Keratinocyte (primary cell): ENCODE data around the gene LNPEP. TPM values are rescaled to one million over a fixed set of nuclear protein-coding genes. Genes with fewer than 3 reads are reported as not detected.
"Not testable (repeated sequence)": the region's sequence is repeated elsewhere in the genome, so short reads cannot be mapped to it uniquely, and the experiment has no call there.

Experiments
- DNase-seq: peaks from one replicate; pipeline ENCODE4 v3.0.0-alpha.2; 2011; ENCODE audit warnings: low read depth, missing footprints, low spot score
- FAIRE-seq: peaks from 2 replicates; lab custom pipeline; 2011; peaks lifted over from hg19 to GRCh38; lab: Jason Lieb, UNC
- H2AFZ ChIP-seq: 2 replicates; pipeline ENCODE4 v1.6.0; 2012; ENCODE audit warnings: low read length, control low read depth, inconsistent platforms; ENCODE audit not compliant: control insufficient read depth
- H3K27ac ChIP-seq: 2 replicates; pipeline ENCODE4 v1.5.1; 2011; ENCODE audit warnings: low read length; ENCODE audit not compliant: control insufficient read depth, insufficient read depth
- H3K27me3 ChIP-seq: 3 replicates; pipeline ENCODE4 v1.6.0; 2011; ENCODE audit warnings: low read length; ENCODE audit not compliant: control insufficient read depth, insufficient read depth; ENCODE audit errors: extremely low read depth
- H3K36me3 ChIP-seq, 2 experiments: 2 replicates in 1 of 2; 3 replicates in 1 of 2; pipeline ENCODE4 v1.5.1; 2011; ENCODE audit warnings: low read length in 2 of 2, mild to moderate bottlenecking in 1 of 2; ENCODE audit not compliant: control insufficient read depth in 2 of 2, insufficient read depth in 2 of 2; ENCODE audit errors: extremely low read depth in 1 of 2
- H3K4me1 ChIP-seq: 3 replicates; pipeline ENCODE4 v1.5.1; 2011; ENCODE audit warnings: low read length; ENCODE audit not compliant: control insufficient read depth, insufficient read depth; ENCODE audit errors: extremely low read depth
- H3K4me2 ChIP-seq: 3 replicates; pipeline ENCODE4 v1.6.0; 2011; ENCODE audit warnings: low read depth, low read length; ENCODE audit not compliant: control insufficient read depth, insufficient read depth; ENCODE audit errors: extremely low read depth
- H3K4me3 ChIP-seq, 3 experiments: fragments of 200-600 bp in 1 of 3; sonication (generic) in 1 of 3; 2 replicates in 2 of 3; 3 replicates in 1 of 3; pipeline ENCODE4 v1.5.1; 2011 to 2016; ENCODE audit warnings: low read length in 3 of 3, mild to moderate bottlenecking in 3 of 3, control low read depth in 2 of 3, inconsistent platforms in 1 of 3, low read depth in 1 of 3, mixed read lengths in 1 of 3, mixed run types in 1 of 3, moderate library complexity in 1 of 3; ENCODE audit not compliant: control insufficient read depth in 2 of 3, insufficient read depth in 2 of 3; ENCODE audit errors: extremely low read depth in 1 of 3
- H3K79me2 ChIP-seq: 2 replicates; pipeline ENCODE4 v1.6.0; 2012; ENCODE audit warnings: low read length; ENCODE audit not compliant: control insufficient read depth, insufficient read depth
- H3K9ac ChIP-seq: 3 replicates; pipeline ENCODE4 v1.6.0; 2011; ENCODE audit warnings: low read length; ENCODE audit not compliant: control insufficient read depth, insufficient read depth; ENCODE audit errors: extremely low read depth
- H3K9me1 ChIP-seq: 3 replicates; pipeline ENCODE4 v1.6.0; 2011; ENCODE audit warnings: low read length; ENCODE audit not compliant: control insufficient read depth, insufficient read depth; ENCODE audit errors: extremely low read depth
- H3K9me3 ChIP-seq: 2 replicates; pipeline ENCODE4 v1.5.1; 2012; ENCODE audit warnings: low read depth, low read length; ENCODE audit not compliant: control insufficient read depth
- H4K20me1 ChIP-seq: 3 replicates; pipeline ENCODE4 v1.6.0; 2011; ENCODE audit warnings: low read length; ENCODE audit not compliant: control insufficient read depth, insufficient read depth; ENCODE audit errors: extremely low read depth
- CTCF ChIP-seq, 3 experiments: IDR thresholded peaks in 1 of 3; conservative IDR thresholded peaks in 1 of 3; optimal IDR thresholded peaks in 1 of 3; 2 replicates in 2 of 3; 3 replicates in 1 of 3; pipeline versions ENCODE3 to v1.5.1; 2011; ENCODE audit warnings: low read length in 3 of 3, mild to moderate bottlenecking in 3 of 3, moderate library complexity in 2 of 3, control low read depth in 1 of 3, inconsistent platforms in 1 of 3; ENCODE audit not compliant: insufficient read depth in 2 of 3; ENCODE audit errors: extremely low read depth in 1 of 3
- EZH2 ChIP-seq: IDR thresholded peaks from one replicate; pipeline ENCODE4 v1.6.1; 2012; ENCODE audit warnings: inconsistent platforms, mild to moderate bottlenecking, low read length, moderate library complexity
- dilution Hi-C: fragments of 300-500 bp; cut with MboI; formaldehyde crosslinking; loops from one replicate; pipeline ENCODE4 v1.7.0; 2020; ENCODE audit warnings: low sequenced_read_pairs; ENCODE audit not compliant: extremely low pct_ligation_motif_present
- polyA plus RNA-seq, 5 experiments: library from polyadenylated mRNA; depleted of rRNA in 3 of 5; stranded (reverse) in 3 of 5; stranded (forward) in 1 of 5; unstranded in 1 of 5; fragments of >200 nt; gene quantifications; 1 replicate in 1 of 5; 2 replicates in 3 of 5; 3 replicates in 1 of 5; pipeline versions ENCODE4 v1.2.1 to v1.2.3, GENCODE V29; 2011 to 2012; ENCODE audit warnings: missing spikeins in 2 of 5, low read depth in 1 of 5, low replicate concordance in 1 of 5

LNPEP gene
- polyA plus RNA-seq, 1 donor (not counting 4 experiments of a cell fraction or from before 2014, with no cell fraction given), result 26.6 TPM

GRCh38 chr5:97078958-97079743 lies 143.3 kb downstream of the LNPEP start:
- Histone ChIP-seq H3K9ac (no peak overlapping the region), H3K36me3 (no peaks in the 10 kb centered on the region), H3K9me3 (no peaks in the 10 kb centered on the region), H2AFZ (no peak overlapping the region), H3K4me3 (no peak overlapping the region), H3K27me3 (no peaks in the 10 kb centered on the region), H3K9me1 (no peaks in the 10 kb centered on the region), H3K79me2 (no peaks in the 10 kb centered on the region), H3K4me2 (no peak overlapping the region), H4K20me1 (no peaks in the 10 kb centered on the region), H3K27ac (no peak overlapping the region), H3K4me1 (no peaks in the 10 kb centered on the region)
- TF ChIP-seq CTCF (optimal IDR thresholded peaks at IDR 0.05 in 1 of 3, IDR thresholded peaks at IDR 0.05 in 1 of 3, conservative IDR thresholded peaks at IDR 0.05 in 1 of 3; ENCODE audit: extremely low read depth in 1 of 3, insufficient read depth in 2 of 3, low read length in 3 of 3) (no peak), EZH2 (no peak)
- dilution Hi-C loops, result no loop called here
- DNase-seq, result no peak
- peak; percentile 17 for FAIRE-seq

- H3K27ac ChIP-seq, H3K9me3 ChIP-seq, H3K27me3 ChIP-seq, H3K9me1 ChIP-seq, dilution Hi-C loops, H3K4me2 ChIP-seq, H2AFZ ChIP-seq, DNase-seq, H3K9ac ChIP-seq, H3K36me3 ChIP-seq, H4K20me1 ChIP-seq, H3K4me1 ChIP-seq, FAIRE-seq, H3K4me3 ChIP-seq, H3K79me2 ChIP-seq: not testable (repeated sequence)
Measured at GRCh38 chr5:97084782-97085458, 149.0 kb downstream of the LNPEP start.
